NCI-H1417 (cell line): ENCODE measurements around the gene ABAT.
"Not testable (repeated sequence)": the region's sequence is repeated elsewhere in the genome, so short reads cannot be mapped to it uniquely, and the experiment has no call there.

ENCODE experiments used
- DNase-seq, 3 experiments: peaks; one replicate each; lab custom pipeline; 2025; lab: John Stamatoyannopoulos, UW

ABAT gene

GRCh38 chr16:8742068-8742467 is 67.7 kb downstream of the ABAT start:
- DNase-seq, result no peak

GRCh38 chr16:8748944-8749343 is 74.5 kb downstream of the ABAT start:
- not testable (repeated sequence) for DNase-seq

DNA sequence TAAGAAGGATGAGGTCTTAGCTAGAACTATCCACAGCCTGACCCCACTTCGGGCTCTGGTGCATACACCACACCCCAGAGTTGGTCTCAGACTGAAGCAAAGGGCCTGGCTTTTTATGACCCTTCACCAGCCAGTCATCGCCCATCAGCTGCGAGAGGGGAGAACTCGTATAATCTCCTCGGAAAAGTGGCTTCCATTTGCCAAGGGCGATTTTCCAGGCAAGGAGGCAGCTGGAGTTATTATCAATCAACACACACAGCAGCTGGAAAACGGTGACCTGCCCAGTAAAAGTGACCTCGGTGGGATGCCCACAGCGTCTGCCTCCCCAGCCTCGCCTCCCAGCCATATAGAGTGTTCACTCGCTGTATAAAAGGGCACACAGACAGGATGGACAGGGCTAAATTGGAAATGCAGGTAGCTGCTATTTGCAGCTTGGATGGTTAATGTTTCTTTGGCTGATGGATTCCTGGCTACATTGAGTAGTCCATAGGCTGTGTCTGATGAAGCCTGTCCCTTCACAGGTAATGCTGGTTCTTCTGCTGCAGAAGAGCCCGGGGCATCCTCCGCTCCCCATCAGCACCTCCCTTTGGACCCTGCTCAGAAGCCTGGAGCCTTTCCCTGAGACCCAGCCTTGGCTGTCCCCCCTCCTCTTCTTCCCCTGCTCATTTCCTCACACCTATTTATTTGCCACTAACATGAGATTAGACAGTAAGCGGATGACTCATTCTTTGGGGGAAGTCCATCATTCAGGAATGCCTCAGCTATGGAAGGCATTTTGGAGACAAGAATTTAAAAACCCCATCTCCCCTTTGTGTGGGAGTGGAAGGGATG is 77.3 kb downstream of the ABAT start:
- DNase-seq, result no peak

DNA sequence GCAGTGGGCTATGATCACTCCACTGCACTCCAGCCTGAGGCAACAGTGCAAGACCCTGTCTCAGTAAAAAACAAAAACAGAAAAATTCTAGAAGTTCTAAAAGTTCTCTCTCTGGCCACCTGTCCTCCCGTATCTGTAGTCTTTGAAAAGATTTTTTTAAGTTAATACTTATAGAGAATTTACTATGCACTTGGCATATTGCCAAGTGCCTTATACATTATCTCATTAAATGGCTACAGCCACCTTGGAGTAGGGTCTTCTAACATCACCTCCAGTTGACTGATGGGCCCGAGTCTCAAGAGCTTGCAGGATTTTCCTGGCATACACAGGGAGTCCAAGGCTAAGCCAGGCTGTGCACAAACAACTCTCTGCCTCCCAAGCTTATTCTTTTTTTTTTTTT is 78.3 kb downstream of the ABAT start:
- DNase-seq, result no peak

GRCh38 chr16:8753416-8754054 is 79.1 kb downstream of the ABAT start:
- DNase-seq, result no peak

DNA sequence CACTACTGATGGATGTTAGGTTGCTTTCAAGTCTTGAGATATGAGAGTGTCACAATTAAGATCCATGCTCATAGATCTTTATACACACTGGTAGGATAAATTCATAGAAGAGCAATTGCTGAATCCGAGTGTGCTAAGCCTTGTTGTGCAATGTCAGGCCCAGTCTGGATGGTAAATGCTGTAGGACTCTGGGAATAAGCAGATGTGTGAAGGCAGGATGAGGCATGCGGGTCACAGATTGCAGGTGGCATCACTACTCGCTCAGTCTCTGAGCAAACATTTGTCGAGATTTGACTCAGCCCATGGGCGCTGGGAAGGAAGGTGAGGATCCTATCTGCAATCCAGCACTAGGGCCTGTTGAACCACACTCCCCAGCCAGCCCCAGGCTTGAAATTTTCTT is 82.3 kb downstream of the ABAT start:
- DNase-seq, result no peak

- no peak for DNase-seq
Measured at GRCh38 chr16:8758022-8758421, 83.6 kb downstream of the ABAT start.

- DNase-seq, result no peak
Measured at GRCh38 chr16:8760021-8760420, 85.6 kb downstream of the ABAT start.

DNA sequence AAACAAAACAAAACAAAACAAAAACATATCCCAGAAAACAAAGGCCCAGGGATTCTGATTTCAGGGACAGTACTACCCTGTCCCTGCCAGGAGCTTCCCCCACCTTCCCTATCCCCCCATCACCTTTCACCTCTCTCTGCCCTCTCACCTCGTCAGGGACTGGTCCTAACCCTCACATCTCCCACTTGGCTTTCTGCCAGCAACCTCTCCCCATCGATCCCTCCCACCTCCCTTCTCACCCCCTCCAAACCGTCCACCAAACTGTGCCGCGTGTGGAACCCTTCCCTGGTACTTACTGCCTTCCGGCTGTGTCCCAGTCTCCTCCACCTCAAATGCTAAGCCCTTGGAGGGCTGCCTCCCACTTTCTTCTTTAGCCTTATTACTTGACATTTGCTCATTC is 86.7 kb downstream of the ABAT start:
- DNase-seq, result no peak

- no peak for DNase-seq
Measured at GRCh38 chr16:8762254-8762653, 87.8 kb downstream of the ABAT start.

DNA sequence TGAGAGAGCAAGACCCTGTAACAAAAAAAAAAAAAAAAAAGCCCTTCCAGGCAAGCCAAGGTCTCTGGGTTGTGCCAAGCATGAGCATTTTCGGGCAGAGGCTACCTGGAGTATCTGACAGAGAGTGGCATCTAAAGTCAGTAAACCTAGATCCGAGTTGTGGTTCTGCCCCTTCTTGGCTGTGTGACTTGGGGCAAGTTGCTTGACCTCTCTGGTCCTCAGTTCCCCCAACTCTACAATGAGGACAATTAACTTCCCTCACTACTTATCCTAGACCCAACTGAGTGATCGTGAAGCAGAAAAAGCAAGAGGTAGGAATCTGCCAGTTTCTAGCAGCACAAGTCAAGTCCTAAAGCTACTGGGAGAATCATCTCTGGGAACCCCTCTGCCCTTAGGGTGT is 88.7 kb downstream of the ABAT start:
- no peak for DNase-seq

- DNase-seq, result no peak
Measured at GRCh38 chr16:8763899-8764298, 89.5 kb downstream of the ABAT start.

GRCh38 chr16:8764525-8765250 is 90.3 kb downstream of the ABAT start:
- DNase-seq, result no peak

- DNase-seq, result no peak
Measured at GRCh38 chr16:8767176-8767575, 92.8 kb downstream of the ABAT start.

DNA sequence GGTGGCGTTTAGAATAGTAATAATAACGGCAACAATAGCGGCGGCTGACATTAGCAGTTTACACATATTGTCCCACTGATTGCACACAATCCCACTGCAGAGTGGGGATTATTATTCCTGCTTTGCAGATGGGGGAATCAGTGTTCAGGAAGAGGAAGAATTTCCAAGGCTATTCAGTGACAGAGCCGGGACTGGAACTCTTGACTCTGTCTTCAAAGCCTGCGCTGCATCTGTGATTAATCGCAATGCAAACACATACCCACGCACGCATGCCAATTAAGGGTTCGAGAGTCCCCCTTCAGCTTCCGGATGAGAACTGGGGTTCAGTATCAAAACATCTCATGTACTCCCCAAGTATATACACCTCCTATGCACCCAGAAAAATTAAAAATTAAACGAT is 93.9 kb downstream of the ABAT start:
- no peak for DNase-seq

- DNase-seq, result no peak
Measured at GRCh38 chr16:8768692-8769091, 94.3 kb downstream of the ABAT start.

GRCh38 chr16:8773537-8773936 is 99.1 kb downstream of the ABAT start:
- DNase-seq, result no peak

- DNase-seq, result no peak
Measured at GRCh38 chr16:8774208-8774607, 99.8 kb downstream of the ABAT start.

- no peak for DNase-seq
Measured at GRCh38 chr16:8775359-8775758, 100.9 kb downstream of the ABAT start.

DNA sequence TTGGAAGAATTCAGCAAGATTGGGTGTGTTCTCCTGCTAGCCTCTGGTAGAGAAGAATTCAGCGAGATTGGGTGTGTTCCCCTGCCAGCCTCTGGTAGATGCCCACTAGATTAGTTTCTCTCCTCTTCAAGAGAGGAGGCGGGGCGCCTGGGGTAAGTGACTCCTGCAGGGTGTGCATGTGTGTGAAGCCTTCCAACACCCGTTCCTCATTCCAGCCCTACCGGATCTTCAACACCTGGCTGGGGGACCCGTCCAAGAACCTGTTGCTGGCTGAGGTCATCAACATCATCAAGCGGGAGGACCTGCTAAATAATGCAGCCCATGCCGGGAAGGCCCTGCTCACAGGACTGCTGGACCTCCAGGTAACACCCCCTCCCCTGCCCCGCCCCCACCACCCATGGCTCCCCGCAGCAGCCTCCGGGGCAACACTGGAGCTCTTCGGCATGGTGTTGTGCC is 101.7 kb downstream of the ABAT start:
- no peak for DNase-seq

- no peak for DNase-seq
Measured at GRCh38 chr16:8777217-8777616, 102.8 kb downstream of the ABAT start.

- no peak for DNase-seq
Measured at GRCh38 chr16:8781797-8782196, 107.4 kb downstream of the ABAT start.

DNA sequence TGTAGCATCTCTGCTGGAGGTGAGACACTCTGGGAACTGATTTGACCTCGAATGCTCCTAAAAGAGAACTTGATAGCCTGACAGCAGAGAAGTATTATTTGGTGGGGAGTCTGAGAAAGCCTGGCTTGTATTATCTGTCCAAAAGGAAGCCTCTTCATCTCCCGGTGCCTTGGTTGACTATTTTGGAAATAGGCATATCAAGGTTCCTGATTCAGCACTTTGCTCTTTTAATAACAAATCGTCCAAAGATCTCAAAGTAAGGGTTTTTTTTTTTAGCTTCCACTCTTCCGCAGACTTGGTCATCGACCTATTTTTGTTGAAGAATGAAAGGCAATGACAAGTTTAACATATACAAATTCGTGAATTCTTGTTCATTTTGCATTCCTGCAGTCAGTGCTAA is 108.3 kb downstream of the ABAT start:
- DNase-seq, result no peak
